A673 (cell line): ENCODE measurements around the gene RSPH4A.

Source experiments
- CTCF ChIP-seq: fragments of 300-800, 200-600 bp; sonication (generic); conservative IDR thresholded peaks from 2 replicates; pipeline ENCODE4 v1.5.1; 2017; ENCODE audit warnings: low read depth, mild to moderate bottlenecking, antibody characterized with exemption, low read length, moderate library complexity, mixed read lengths
- EZH2 ChIP-seq: fragments of 200-600 bp; sonication (generic); IDR thresholded peaks from 2 replicates; pipeline ENCODE4 v1.6.1; 2017; ENCODE audit warnings: borderline replicate concordance, low read depth, mild to moderate bottlenecking, mixed read lengths, antibody characterized with exemption, low read length; ENCODE audit not compliant: poor library complexity, severe bottlenecking

- no peak for TF ChIP-seq CTCF
- TF ChIP-seq EZH2 = no peak
Observed at GRCh38 chr6:116575227-116575626, 41.1 kb upstream of the RSPH4A start.
